Tibial nerve (tissue), 3 donors: Measurements from ENCODE around the gene SPI1.

Experiments
- CTCF ChIP-seq, 5 experiments: fragments of 200-600 bp in 3 of 5; fragments of 450-650 bp in 2 of 5; sonication (generic) in 3 of 5; IDR thresholded peaks; one replicate each; pipeline ENCODE4 v1.5.1; 2016 to 2019; ENCODE audit warnings: antibody characterized with exemption in 5 of 5, mild to moderate bottlenecking in 3 of 5, moderate library complexity in 2 of 5
- POLR2A ChIP-seq, 2 donors: fragments of 450-650 bp; IDR thresholded peaks; one replicate each; pipeline ENCODE4 v1.6.1; 2017; ENCODE audit warnings: antibody characterized with exemption in 2 of 2, mild to moderate bottlenecking in 2 of 2, moderate library complexity in 2 of 2

- TF ChIP-seq CTCF (IDR thresholded peaks at IDR 0.05) (no peak), POLR2A (IDR thresholded peaks at IDR 0.05) (no peak)
These were observed 46.7 kb downstream of the SPI1 start for GRCh38 chr11:47331454-47332302.
